Activated CD4-positive, alpha-beta T cell treated with anti-CD3 and anti-CD28 coated beads, Interleukin-2, amount 50 U/mL, for 24 hours (primary cell): Measurements from ENCODE around the gene DROSHA.

ENCODE experiments used
- DNase-seq, 2 donors: peaks; one replicate each; pipeline ENCODE4 v3.0.0-alpha.2; 2020; ENCODE audit warnings: low read depth in 1 of 2, low spot score in 1 of 2

DROSHA gene

GRCh38 chr5:31471040-31471439 is 60.9 kb downstream of the DROSHA start:
- no peak for DNase-seq

- DNase-seq: no peak
Measured at GRCh38 chr5:31470608-31471007, 61.3 kb downstream of the DROSHA start.

GRCh38 chr5:31469886-31470285 is 62.0 kb downstream of the DROSHA start:
- no peak for DNase-seq

GRCh38 chr5:31469466-31469865 is 62.4 kb downstream of the DROSHA start:
- DNase-seq: no peak

GRCh38 chr5:31465291-31465690 is 66.6 kb downstream of the DROSHA start:
- DNase-seq: no peak

- no peak for DNase-seq
Measured at GRCh38 chr5:31464081-31464480, 67.8 kb downstream of the DROSHA start.

- DNase-seq: no peak
Measured at GRCh38 chr5:31463351-31463750, 68.5 kb downstream of the DROSHA start.

GRCh38 chr5:31459594-31459993 is 72.3 kb downstream of the DROSHA start:
- DNase-seq: no peak

GRCh38 chr5:31455172-31455571 is 76.7 kb downstream of the DROSHA start:
- no peak for DNase-seq

- no peak for DNase-seq
Measured at GRCh38 chr5:31453522-31453921, 78.4 kb downstream of the DROSHA start.

GRCh38 chr5:31452314-31452713 is 79.6 kb downstream of the DROSHA start:
- DNase-seq: no peak

- DNase-seq: no peak
Measured at GRCh38 chr5:31449962-31450361, 81.9 kb downstream of the DROSHA start.

GRCh38 chr5:31449174-31449573 is 82.7 kb downstream of the DROSHA start:
- no peak for DNase-seq

GRCh38 chr5:31445041-31445600 is 86.8 kb downstream of the DROSHA start:
- no peak for DNase-seq

- DNase-seq: no peak
Measured at GRCh38 chr5:31443572-31443971, 88.3 kb downstream of the DROSHA start.

- no peak for DNase-seq
Measured at GRCh38 chr5:31442058-31442745, 89.7 kb downstream of the DROSHA start.

- no peak for DNase-seq
Measured at GRCh38 chr5:31436851-31437250, 95.0 kb downstream of the DROSHA start.

- DNase-seq: no peak
Measured at GRCh38 chr5:31435730-31436129, 96.2 kb downstream of the DROSHA start.

GRCh38 chr5:31434898-31435297 is 97.0 kb downstream of the DROSHA start:
- DNase-seq: no peak

GRCh38 chr5:31433229-31433628 is 98.7 kb downstream of the DROSHA start:
- no peak for DNase-seq

- DNase-seq: no peak
Measured at GRCh38 chr5:31427724-31428309, 104.1 kb downstream of the DROSHA start.

GRCh38 chr5:31427013-31427723 is 104.7 kb downstream of the DROSHA start:
- DNase-seq: no peak
